Glutamatergic neuron (in vitro differentiated cells): Measurements from ENCODE around the gene ALPK3. TPM values are rescaled to one million over a fixed set of nuclear protein-coding genes. Genes with fewer than 3 reads are reported as not detected.

ENCODE experiments used
- DNase-seq: peaks from one replicate; pipeline ENCODE4 v3.0.0; 2022
- H3K27ac Mint-ChIP-seq: one replicate; pipeline ENCODE4 v1.8.0; 2020; ENCODE audit warnings: mild to moderate bottlenecking, mixed read lengths, inconsistent platforms; ENCODE audit not compliant: unreplicated experiment
- H3K27me3 Mint-ChIP-seq: one replicate; pipeline ENCODE4 v1.8.0; 2020; ENCODE audit warnings: mild to moderate bottlenecking, moderate library complexity, mixed read lengths, inconsistent platforms; ENCODE audit not compliant: unreplicated experiment
- H3K36me3 Mint-ChIP-seq: one replicate; pipeline ENCODE4 v1.8.0; 2020; ENCODE audit warnings: mild to moderate bottlenecking, mixed read lengths, inconsistent platforms; ENCODE audit not compliant: unreplicated experiment
- H3K4me1 Mint-ChIP-seq: one replicate; pipeline ENCODE4 v1.8.0; 2020; ENCODE audit warnings: mild to moderate bottlenecking, low read depth, mixed read lengths, inconsistent platforms; ENCODE audit not compliant: unreplicated experiment
- H3K4me3 Mint-ChIP-seq: one replicate; pipeline ENCODE4 v1.8.0; 2020; ENCODE audit warnings: mild to moderate bottlenecking, mixed read lengths, inconsistent platforms; ENCODE audit not compliant: unreplicated experiment
- H3K9me3 Mint-ChIP-seq: one replicate; pipeline ENCODE4 v1.8.0; 2020; ENCODE audit warnings: mild to moderate bottlenecking, moderate library complexity, mixed read lengths, inconsistent platforms; ENCODE audit not compliant: unreplicated experiment
- CTCF ChIP-seq: fragments of 200-600 bp; sonication (generic); IDR thresholded peaks from one replicate; pipeline ENCODE4 v1.5.0; 2021; ENCODE audit not compliant: partially characterized antibody, unreplicated experiment
- total RNA-seq: library from RNA; stranded (reverse); fragmentation: NEBNext Ultra II Directional; extraction: Animal tissue kit (Norgen Biotek cat#: 25700); gene quantifications from one replicate; pipeline ENCODE4 v1.2.1, GENCODE V29; 2021; ENCODE audit not compliant: unreplicated experiment

The ALPK3 gene
- total RNA-seq, 1 donor from 2014 or later: 6.8 TPM

DNA sequence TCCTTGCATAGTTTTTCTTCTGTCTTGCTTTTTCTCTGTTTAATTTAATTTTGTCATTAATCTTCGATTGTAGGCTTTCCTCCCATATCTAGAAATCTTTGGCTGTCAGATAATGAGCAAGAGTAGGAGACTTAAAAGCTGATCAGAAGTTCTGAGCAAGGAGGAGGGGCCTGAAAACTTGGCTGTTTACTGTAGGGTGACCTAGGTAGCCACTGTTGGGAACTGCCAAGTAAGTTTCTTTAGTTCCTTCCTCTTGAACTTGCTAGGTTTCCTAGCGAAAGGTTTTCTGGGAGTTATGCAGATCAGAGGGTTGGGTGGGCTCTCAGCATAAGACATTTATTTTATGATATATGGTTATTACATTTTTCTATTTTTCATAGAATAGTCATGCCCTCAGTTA lies 14.5 kb downstream of the ALPK3 start:
- Mint-ChIP-seq H3K27ac (no peak overlapping the region), H3K9me3 (no peaks in the 10 kb centered on the region), H3K4me1 (peaks cover 12% of the 10 kb centered on the region), H3K4me3 (no peak overlapping the region), H3K27me3 (peaks cover 5% of the 10 kb centered on the region), H3K36me3 (peaks cover 9% of the 10 kb centered on the region)
- no peak for DNase-seq
- no peak for TF ChIP-seq CTCF

DNA sequence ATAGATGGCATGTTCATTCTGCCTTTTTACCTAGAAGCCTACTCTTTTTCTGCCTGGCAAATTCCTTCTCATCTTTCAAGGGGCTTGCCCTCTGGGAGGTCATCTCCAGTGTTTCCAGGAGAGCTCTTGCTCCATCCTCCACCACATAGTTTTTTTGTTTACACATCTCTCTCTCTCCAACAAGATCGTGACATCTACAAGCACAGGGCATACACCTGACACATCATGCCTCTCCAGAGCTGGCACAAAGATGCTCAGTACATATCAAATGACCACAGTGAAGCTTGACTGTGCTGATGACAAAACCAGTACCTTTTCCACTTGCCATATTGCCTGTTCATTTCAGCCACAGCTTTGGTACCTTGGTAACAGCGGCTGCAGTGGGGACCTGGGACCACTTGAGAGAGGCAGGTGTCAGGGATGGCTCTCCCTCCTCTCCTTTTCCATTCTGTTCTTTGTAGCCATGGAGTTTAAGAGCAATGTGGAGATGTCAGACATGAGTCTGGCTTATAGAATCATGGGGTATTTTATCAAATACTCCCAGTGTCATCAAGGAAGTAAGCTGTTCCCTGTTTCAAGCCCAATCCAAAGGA lies 15.4 kb downstream of the ALPK3 start:
- Mint-ChIP-seq H3K4me1 (peaks cover 14% of the 10 kb centered on the region), H3K27ac (no peak overlapping the region), H3K27me3 (peaks cover 5% of the 10 kb centered on the region), H3K4me3 (no peak overlapping the region), H3K9me3 (no peaks in the 10 kb centered on the region), H3K36me3 (peaks cover 9% of the 10 kb centered on the region)
- DNase-seq: no peak
- TF ChIP-seq CTCF: no peak

GRCh38 chr15:84833447-84834228 lies 16.5 kb downstream of the ALPK3 start:
- Mint-ChIP-seq H3K4me1 (peaks cover 14% of the 10 kb centered on the region), H3K36me3 (peaks cover 9% of the 10 kb centered on the region), H3K27ac (no peak overlapping the region), H3K9me3 (no peaks in the 10 kb centered on the region), H3K27me3 (peaks cover 7% of the 10 kb centered on the region), H3K4me3 (no peak overlapping the region)
- TF ChIP-seq CTCF: no peak
- DNase-seq: no peak

- no peak for TF ChIP-seq CTCF
- DNase-seq: no peak
- peaks cover 7% of the 10 kb centered on the region for H3K27me3 Mint-ChIP-seq
- H3K4me3 Mint-ChIP-seq: no peak overlapping the region
- H3K27ac Mint-ChIP-seq: no peak overlapping the region
- no peaks in the 10 kb centered on the region for H3K9me3 Mint-ChIP-seq
- H3K4me1 Mint-ChIP-seq: peaks cover 14% of the 10 kb centered on the region
- H3K36me3 Mint-ChIP-seq: peaks cover 9% of the 10 kb centered on the region
These were observed 17.2 kb downstream of the ALPK3 start for GRCh38 chr15:84834229-84834955.
